A549 treated with AZD9567 at 1 μM for 4 hours (cell line): ENCODE measurements around the gene SYAP1. TPM values are rescaled to one million over a fixed set of nuclear protein-coding genes. Genes with fewer than 3 reads are reported as not detected.

Experiments
- total RNA-seq: library from RNA; stranded (reverse); fragments of 200-300 nt; extraction: Qiagen RNA extraction; gene quantifications from 5 replicates; pipeline ENCODE4 v1.2.3, GENCODE V29; 2022; ENCODE audit not compliant: insufficient read depth

SYAP1 gene
- total RNA-seq = 21.2 to 25.8 TPM (median 23.9 TPM) in 5 replicates

DNA sequence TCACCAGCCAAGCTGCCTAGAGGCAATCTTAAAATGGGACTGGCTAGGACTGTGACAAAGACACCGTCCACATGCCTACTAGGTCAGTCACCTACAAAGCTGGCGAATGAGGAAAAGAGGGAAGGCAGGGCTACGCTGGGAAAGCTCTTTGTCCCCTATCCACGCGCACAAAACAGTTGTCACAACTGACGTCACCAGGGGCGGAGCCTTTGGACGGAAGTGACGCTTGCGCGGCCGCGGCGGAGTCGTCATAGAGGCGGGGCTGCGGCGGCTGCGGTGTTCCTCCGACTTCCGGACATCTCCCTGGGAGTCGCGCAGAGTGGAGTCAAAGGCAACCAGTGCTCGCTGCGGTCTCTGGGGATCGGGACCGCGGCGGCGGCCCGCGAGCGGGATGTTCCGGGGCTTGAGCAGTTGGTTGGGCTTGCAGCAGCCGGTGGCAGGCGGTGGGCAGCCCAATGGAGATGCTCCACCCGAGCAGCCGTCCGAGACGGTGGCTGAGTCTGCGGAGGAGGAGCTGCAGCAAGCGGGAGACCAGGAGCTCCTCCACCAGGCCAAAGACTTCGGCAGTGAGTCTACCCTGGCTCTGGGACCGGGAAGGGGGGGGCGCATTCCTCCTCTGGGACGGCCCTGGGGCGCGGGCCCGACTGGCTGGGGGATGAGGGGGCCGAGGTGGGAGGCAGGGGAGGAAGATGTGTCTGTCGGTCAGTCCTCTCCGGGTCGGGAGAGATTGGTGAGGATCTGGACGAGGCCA lies at the start of gene SYAP1:
SYAP1 (plus strand) TSS at position 279 of the 751 bp plus-strand sequence; CDS start at position 392, 113 bp downstream.

DNA sequence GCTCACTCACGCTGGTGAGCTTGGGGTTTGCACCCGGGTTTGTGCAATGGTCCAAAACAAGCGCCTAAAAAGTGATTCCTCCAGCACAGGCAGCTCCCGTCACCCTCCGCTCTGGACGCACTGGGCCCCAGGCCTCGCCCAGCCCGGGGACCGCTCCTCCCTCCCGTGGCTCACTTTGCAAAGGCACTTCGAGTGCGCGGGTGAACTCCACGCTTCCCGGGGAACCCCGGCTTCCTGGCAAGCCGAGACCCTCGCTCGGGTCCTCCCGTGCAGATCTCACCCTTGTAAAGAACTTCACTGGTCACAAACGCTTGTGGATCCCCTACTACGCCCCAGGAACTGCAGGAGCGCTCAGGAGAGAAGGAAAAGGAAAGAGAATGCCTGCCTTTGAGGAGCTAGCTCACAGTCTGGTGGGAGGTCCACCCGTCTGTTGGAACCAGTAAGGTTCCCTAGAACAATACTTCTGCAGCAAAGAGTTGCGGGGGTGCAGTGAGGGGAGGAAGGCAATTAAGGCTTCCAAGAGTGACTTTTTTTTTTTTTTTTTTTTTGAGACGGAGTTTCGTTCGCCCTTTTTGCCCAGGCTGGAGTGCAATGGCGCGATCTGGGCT lies 6.8 kb upstream of the SYAP1 start, which contains the start of gene CTPS2:
CTPS2 (minus strand) TSS at position 122 of the 608 bp plus-strand sequence. CDS start 9,767 bp downstream, outside the sequence.

DNA sequence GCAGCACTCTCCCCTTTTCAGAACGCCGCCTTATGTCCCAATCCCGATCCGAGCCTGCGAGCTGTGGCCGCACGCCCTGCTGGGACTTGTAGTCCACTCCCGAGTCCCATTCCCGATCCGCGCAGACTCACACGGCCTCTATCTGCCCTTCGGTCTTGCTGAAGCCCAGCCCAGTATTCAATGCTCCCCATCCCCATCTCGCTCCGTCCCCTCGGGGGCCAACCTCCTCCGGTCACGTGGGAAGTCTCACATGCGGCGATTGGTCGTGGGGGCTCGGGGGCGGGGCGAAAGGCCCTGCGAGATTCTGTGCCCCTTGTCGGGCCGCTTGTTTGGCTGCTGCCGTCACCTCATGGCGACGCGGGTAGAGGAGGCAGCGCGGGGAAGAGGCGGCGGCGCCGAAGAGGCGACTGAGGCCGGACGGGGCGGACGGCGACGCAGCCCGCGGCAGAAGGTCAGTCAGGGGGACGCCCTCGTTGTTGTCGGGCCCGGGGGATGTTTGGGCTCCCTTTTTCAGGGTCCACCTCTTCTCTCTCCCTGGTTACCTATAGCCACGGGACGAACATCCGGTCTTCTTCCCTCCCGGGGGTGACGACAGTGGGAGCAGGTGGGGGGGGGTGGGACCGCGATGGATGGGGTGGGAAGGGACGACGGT lies 66.9 kb downstream of the SYAP1 start, which contains the start of gene TXLNG:
TXLNG (plus strand) TSS at position 328 of the 652 bp plus-strand sequence; CDS start at position 350, 22 bp downstream.

Other genes starting within 250 kb of the SYAP1 start
- gene S100G, start 69.5 kb upstream of the SYAP1 start, total RNA-seq = not detected in 5 replicates
- gene CTPS2, start 6.9 kb upstream of the SYAP1 start, total RNA-seq = 8.3 to 10.3 TPM (median 9.2 TPM) in 5 replicates
- 14.2 to 21.9 TPM (median 15.8 TPM) in 5 replicates for gene TXLNG, start 66.9 kb downstream of the SYAP1 start, total RNA-seq
- gene RBBP7, start 150.8 kb downstream of the SYAP1 start, total RNA-seq = 162 to 197 TPM (median 163 TPM) in 5 replicates
- 0.40 to 1.9 TPM (median 0.98 TPM) in 5 replicates for gene REPS2, start 227.0 kb downstream of the SYAP1 start, total RNA-seq